ENCODE data around the gene ACAP3. TPM values are rescaled to one million over a fixed set of nuclear protein-coding genes. Genes with fewer than 3 reads are reported as not detected.

The ACAP3 gene
- total and polyA plus RNA-seq, 2 experiments from 2014 or later, result 8.1 to 31.9 TPM

DNA sequence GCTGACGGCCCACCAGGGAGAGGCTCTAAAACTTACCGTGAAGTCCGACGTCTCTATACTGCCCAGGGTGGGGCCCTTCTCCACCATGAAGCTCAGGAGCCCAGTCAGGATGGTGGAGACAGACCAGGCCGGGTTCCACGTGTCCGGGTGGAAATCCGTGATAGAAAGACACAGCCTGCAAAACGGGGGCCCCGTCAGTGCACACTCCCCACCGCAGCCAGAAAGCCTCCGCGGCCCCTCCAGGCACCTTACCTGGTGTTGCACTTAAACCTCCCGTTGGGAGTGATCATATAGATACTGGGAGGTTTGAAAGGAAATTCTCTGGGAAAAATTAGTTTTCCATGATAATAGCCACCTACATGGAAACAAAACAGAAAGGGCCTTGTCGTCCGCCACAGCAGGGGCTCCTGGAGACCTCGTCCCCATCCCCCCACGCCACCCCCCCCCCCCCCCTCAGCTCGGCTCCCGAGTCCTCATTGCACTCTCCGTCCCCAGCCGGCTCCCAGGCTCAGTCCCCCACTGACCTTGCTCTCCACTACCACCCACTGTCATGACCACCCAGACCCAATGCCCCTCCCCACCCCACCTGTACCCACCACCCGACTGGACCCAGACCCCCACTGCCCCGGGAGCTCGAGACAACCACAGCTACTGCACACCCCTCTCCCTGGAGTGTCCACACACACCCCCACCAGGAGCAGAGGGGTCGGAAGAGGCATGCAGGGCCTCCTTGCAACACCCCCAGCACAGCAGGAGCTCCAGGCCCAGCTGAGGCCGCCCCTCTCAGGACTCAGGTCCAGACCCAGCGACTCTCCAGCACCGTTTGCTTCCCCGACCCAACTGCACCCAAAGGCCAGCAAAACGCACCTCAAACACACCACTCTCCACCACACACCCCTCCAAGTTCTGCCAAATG is 50.5 kb downstream of the ACAP3 start (continued):
- TF ChIP-seq, protein P1, sequence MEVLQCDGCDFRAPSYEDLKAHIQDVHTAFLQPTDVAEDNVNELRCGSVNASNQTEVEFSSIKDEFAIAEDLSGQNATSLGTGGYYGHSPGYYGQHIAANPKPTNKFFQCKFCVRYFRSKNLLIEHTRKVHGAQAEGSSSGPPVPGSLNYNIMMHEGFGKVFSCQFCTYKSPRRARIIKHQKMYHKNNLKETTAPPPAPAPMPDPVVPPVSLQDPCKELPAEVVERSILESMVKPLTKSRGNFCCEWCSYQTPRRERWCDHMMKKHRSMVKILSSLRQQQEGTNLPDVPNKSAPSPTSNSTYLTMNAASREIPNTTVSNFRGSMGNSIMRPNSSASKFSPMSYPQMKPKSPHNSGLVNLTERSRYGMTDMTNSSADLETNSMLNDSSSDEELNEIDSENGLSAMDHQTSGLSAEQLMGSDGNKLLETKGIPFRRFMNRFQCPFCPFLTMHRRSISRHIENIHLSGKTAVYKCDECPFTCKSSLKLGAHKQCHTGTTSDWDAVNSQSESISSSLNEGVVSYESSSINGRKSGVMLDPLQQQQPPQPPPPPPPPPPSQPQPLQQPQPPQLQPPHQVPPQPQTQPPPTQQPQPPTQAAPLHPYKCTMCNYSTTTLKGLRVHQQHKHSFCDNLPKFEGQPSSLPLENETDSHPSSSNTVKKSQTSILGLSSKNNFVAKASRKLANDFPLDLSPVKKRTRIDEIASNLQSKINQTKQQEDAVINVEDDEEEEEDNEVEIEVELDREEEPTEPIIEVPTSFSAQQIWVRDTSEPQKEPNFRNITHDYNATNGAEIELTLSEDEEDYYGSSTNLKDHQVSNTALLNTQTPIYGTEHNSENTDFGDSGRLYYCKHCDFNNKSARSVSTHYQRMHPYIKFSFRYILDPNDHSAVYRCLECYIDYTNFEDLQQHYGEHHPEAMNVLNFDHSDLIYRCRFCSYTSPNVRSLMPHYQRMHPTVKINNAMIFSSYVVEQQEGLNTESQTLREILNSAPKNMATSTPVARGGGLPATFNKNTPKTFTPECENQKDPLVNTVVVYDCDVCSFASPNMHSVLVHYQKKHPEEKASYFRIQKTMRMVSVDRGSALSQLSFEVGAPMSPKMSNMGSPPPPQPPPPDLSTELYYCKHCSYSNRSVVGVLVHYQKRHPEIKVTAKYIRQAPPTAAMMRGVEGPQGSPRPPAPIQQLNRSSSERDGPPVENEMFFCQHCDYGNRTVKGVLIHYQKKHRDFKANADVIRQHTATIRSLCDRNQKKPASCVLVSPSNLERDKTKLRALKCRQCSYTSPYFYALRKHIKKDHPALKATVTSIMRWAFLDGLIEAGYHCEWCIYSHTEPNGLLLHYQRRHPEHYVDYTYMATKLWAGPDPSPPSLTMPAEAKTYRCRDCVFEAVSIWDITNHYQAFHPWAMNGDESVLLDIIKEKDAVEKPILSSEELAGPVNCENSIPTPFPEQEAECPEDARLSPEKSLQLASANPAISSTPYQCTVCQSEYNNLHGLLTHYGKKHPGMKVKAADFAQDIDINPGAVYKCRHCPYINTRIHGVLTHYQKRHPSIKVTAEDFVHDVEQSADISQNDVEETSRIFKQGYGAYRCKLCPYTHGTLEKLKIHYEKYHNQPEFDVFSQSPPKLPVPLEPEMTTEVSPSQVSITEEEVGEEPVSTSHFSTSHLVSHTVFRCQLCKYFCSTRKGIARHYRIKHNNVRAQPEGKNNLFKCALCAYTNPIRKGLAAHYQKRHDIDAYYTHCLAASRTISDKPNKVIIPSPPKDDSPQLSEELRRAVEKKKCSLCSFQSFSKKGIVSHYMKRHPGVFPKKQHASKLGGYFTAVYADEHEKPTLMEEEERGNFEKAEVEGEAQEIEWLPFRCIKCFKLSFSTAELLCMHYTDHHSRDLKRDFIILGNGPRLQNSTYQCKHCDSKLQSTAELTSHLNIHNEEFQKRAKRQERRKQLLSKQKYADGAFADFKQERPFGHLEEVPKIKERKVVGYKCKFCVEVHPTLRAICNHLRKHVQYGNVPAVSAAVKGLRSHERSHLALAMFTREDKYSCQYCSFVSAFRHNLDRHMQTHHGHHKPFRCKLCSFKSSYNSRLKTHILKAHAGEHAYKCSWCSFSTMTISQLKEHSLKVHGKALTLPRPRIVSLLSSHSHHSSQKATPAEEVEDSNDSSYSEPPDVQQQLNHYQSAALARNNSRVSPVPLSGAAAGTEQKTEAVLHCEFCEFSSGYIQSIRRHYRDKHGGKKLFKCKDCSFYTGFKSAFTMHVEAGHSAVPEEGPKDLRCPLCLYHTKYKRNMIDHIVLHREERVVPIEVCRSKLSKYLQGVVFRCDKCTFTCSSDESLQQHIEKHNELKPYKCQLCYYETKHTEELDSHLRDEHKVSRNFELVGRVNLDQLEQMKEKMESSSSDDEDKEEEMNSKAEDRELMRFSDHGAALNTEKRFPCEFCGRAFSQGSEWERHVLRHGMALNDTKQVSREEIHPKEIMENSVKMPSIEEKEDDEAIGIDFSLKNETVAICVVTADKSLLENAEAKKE (CRISPR knock-in tag; IDR thresholded peaks at IDR 0.05), result no peak

DNA sequence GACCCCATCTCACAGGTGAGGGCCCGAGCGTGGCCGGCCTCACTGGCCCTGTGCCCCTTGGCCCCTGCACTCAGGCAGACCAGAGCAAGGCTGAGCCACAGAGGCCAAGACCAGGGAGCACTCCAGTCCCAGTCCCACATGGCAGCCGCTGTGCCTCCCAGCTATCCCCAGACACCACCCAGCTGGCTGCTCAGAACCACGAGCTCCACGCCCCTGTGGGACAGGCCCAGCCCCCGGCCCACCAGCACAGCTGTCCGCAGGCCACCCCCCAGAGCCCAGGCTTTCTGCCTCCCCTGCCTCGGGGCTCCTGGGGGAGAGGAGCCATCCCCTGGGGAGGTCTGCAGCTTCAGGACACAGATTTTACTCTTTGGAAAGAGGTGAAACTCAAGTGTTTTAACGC is 52.1 kb downstream of the ACAP3 start:
- Histone ChIP-seq H3K9me2 (ENCODE audit: insufficient read depth) (no peaks in the 10 kb centered on the region), H2AFZ (no peak overlapping the region), H3K4me2 (no peak overlapping the region), H3K4me3 (no peak overlapping the region), H3K36me3 (ENCODE audit: insufficient read depth) (peaks cover 6% of the 10 kb centered on the region; the same call in 1 of the 2 replicates), H3K27ac (ENCODE audit: low read depth) (no peak overlapping the region), H3K79me2 (replicated peaks; ENCODE audit: insufficient read depth) (peaks cover 4% of the 10 kb centered on the region; the same call in 1 of the 2 replicates), H4K20me1 (replicated peaks; ENCODE audit: insufficient read depth) (peaks cover 2% of the 10 kb centered on the region), H3K4me1 (ENCODE audit: insufficient read depth) (peaks cover 9% of the 10 kb centered on the region), H3K27me3 (ENCODE audit: insufficient read depth) (no peaks in the 10 kb centered on the region), H3F3A (replicated peaks; ENCODE audit: low read depth) (peaks cover 11% of the 10 kb centered on the region; the same call in 1 of the 2 replicates)
- no peaks in the 10 kb centered on the region for H3K9me3 Mint-ChIP-seq
- no peak for ATAC-seq
- no peak for DNase-seq (ENCODE audit: low spot score)
- no peak overlapping the region for H3K4me3 Mint-ChIP-seq
- H3K36me3 Mint-ChIP-seq (ENCODE audit: low read depth), result peaks cover 60% of the 10 kb centered on the region
- peaks cover 11% of the 10 kb centered on the region for H3K27me3 Mint-ChIP-seq (ENCODE audit: insufficient read depth, low read depth, poor library complexity)
- peaks cover 24% of the 10 kb centered on the region for H3K4me1 Mint-ChIP-seq
- no peak overlapping the region for H3K27ac Mint-ChIP-seq
- TF ChIP-seq POLR2AphosphoS5 (IDR thresholded peaks at IDR 0.05; ENCODE audit: low read depth) (no peak), STAT1 (IDR thresholded peaks at IDR 0.05; ENCODE audit: unreplicated experiment) (no peak), ZNF331 (CRISPR knock-in tag; IDR thresholded peaks at IDR 0.05; ENCODE audit: low read depth) (no peak), ZNF114 (CRISPR knock-in tag; IDR thresholded peaks at IDR 0.05) (no peak), NANOG (IDR thresholded peaks at IDR 0.05; ENCODE audit: borderline replicate concordance) (no peak), EZH2phosphoT487 (IDR thresholded peaks at IDR 0.05; ENCODE audit: unreplicated experiment) (no peak), CREB1 (CRISPR knock-in tag; IDR thresholded peaks at IDR 0.05; ENCODE audit: low read depth) (no peak), JUNB (IDR thresholded peaks at IDR 0.05; ENCODE audit: unreplicated experiment) (no peak)
- TF ChIP-seq, protein P1 (CRISPR knock-in tag; IDR thresholded peaks at IDR 0.05), result no peak

Data from GM23338 (cell line).